Mesenchymal stem cell (in vitro differentiated cells and primary cell): ENCODE results near the gene RCAN3.
"Not testable (repeated sequence)": the region's sequence is repeated elsewhere in the genome, so short reads cannot be mapped to it uniquely, and the experiment has no call there.

Experiments
- DNase-seq: peaks from one replicate; pipeline ENCODE4 v3.0.0-alpha.2; 2013
- H2AFZ ChIP-seq: one replicate; pipeline ENCODE4 v1.6.1; 2013; ENCODE audit warnings: low read depth, mild to moderate bottlenecking, control low read depth, inconsistent platforms, low read length, moderate library complexity
- H2AK5ac ChIP-seq: 2 replicates; pipeline ENCODE4 v1.6.1; 2013; ENCODE audit warnings: low read length, moderate library complexity, mild to moderate bottlenecking, inconsistent platforms; ENCODE audit not compliant: severe bottlenecking
- H2BK120ac ChIP-seq: one replicate; pipeline ENCODE4 v1.6.1; 2013; ENCODE audit warnings: low read depth, mild to moderate bottlenecking, inconsistent platforms, low read length, moderate library complexity
- H2BK12ac ChIP-seq, 2 experiments: one replicate each; pipeline ENCODE4 v1.6.1; 2013; ENCODE audit warnings: inconsistent platforms in 2 of 2, low read length in 2 of 2, mild to moderate bottlenecking in 2 of 2, moderate library complexity in 2 of 2, control low read depth in 1 of 2
- H2BK15ac ChIP-seq: one replicate; pipeline ENCODE4 v1.6.1; 2013; ENCODE audit warnings: mild to moderate bottlenecking, low read depth, inconsistent platforms; ENCODE audit not compliant: poor library complexity, severe bottlenecking
- H2BK5ac ChIP-seq: 2 replicates; pipeline ENCODE4 v1.6.1; 2013; ENCODE audit warnings: low read depth, mild to moderate bottlenecking, low read length, control low read depth, inconsistent platforms; ENCODE audit not compliant: poor library complexity, severe bottlenecking
- H3K14ac ChIP-seq, 2 experiments: one replicate each; pipeline ENCODE4 v1.6.1; 2013; ENCODE audit warnings: inconsistent platforms in 2 of 2, low read length in 2 of 2, control low read depth in 1 of 2, mild to moderate bottlenecking in 1 of 2, moderate library complexity in 1 of 2
- H3K18ac ChIP-seq, 2 experiments: one replicate each; pipeline ENCODE4 v1.6.1; 2013; ENCODE audit warnings: inconsistent platforms in 2 of 2, low read length in 2 of 2, control low read depth in 1 of 2, low read depth in 1 of 2, mild to moderate bottlenecking in 1 of 2
- H3K23ac ChIP-seq, 2 experiments: one replicate each; pipeline ENCODE4 v1.6.1; 2013; ENCODE audit warnings: inconsistent platforms in 2 of 2, low read length in 2 of 2, mild to moderate bottlenecking in 2 of 2, moderate library complexity in 2 of 2, control low read depth in 1 of 2
- H3K27ac ChIP-seq: 2 replicates; pipeline ENCODE4 v1.5.1; 2013; ENCODE audit warnings: mild to moderate bottlenecking, moderate library complexity, low read length, control low read depth, inconsistent platforms; ENCODE audit not compliant: poor library complexity, severe bottlenecking
- H3K27me3 ChIP-seq, 2 experiments: 2 replicates each; pipeline versions ENCODE4 v1.6.1 to v1.7.0; 2013; ENCODE audit warnings: low read length in 2 of 2, mild to moderate bottlenecking in 2 of 2, moderate library complexity in 2 of 2, control low read depth in 1 of 2, inconsistent platforms in 1 of 2; ENCODE audit not compliant: control insufficient read depth in 1 of 2, insufficient read depth in 1 of 2
- H3K36me3 ChIP-seq, 2 experiments: 2 replicates each; pipeline versions ENCODE4 v1.6.1 to v1.7.0; 2013; ENCODE audit warnings: low read length in 2 of 2, control low read depth in 1 of 2, inconsistent platforms in 1 of 2, low read depth in 1 of 2, mild to moderate bottlenecking in 1 of 2; ENCODE audit not compliant: insufficient read depth in 2 of 2, control insufficient read depth in 1 of 2
- H3K4ac ChIP-seq, 2 experiments: one replicate each; pipeline ENCODE4 v1.6.1; 2013; ENCODE audit warnings: inconsistent platforms in 2 of 2, low read length in 2 of 2, mild to moderate bottlenecking in 2 of 2, moderate library complexity in 2 of 2, control low read depth in 1 of 2, low read depth in 1 of 2
- H3K4me1 ChIP-seq: 2 replicates; pipeline ENCODE4 v1.6.1; 2013; ENCODE audit warnings: low read depth, low read length, control low read depth; ENCODE audit not compliant: control insufficient read depth, insufficient read depth
- H3K4me2 ChIP-seq: 2 replicates; pipeline ENCODE4 v1.6.1; 2013; ENCODE audit warnings: low read length, mild to moderate bottlenecking, inconsistent platforms; ENCODE audit not compliant: poor library complexity, severe bottlenecking
- H3K4me3 ChIP-seq, 2 experiments: 2 replicates each; pipeline versions ENCODE4 v1.5.1 to v1.7.0; 2013; ENCODE audit warnings: low read length in 2 of 2, mild to moderate bottlenecking in 2 of 2, control low read depth in 1 of 2, low read depth in 1 of 2; ENCODE audit not compliant: insufficient read depth in 1 of 2
- H3K79me1 ChIP-seq: replicated peaks from 2 replicates; pipeline ENCODE4 v1.6.1; 2013; ENCODE audit warnings: mild to moderate bottlenecking, control low read depth, low read length, inconsistent platforms; ENCODE audit not compliant: poor library complexity, severe bottlenecking
- H3K9ac ChIP-seq: 2 replicates; pipeline ENCODE4 v1.7.0; 2013; ENCODE audit warnings: mild to moderate bottlenecking, low read length, moderate library complexity
- H3K9me3 ChIP-seq: 2 replicates; pipeline ENCODE4 v1.7.0; 2013; ENCODE audit warnings: mild to moderate bottlenecking, low read length; ENCODE audit not compliant: control insufficient read depth
- H4K8ac ChIP-seq: one replicate; pipeline ENCODE4 v1.6.1; 2013; ENCODE audit warnings: inconsistent platforms, mild to moderate bottlenecking, low read length, moderate library complexity
- H4K91ac ChIP-seq: one replicate; pipeline ENCODE4 v1.6.1; 2013; ENCODE audit warnings: mild to moderate bottlenecking, low read length, inconsistent platforms
- WGBS: methylation state at CpG from one replicate; pipeline ENCODE4 v1.1.7; 2013; ENCODE audit warnings: mixed read lengths; 5-methylcytosine and 5-hydroxymethylcytosine counted together

The RCAN3 gene

DNA sequence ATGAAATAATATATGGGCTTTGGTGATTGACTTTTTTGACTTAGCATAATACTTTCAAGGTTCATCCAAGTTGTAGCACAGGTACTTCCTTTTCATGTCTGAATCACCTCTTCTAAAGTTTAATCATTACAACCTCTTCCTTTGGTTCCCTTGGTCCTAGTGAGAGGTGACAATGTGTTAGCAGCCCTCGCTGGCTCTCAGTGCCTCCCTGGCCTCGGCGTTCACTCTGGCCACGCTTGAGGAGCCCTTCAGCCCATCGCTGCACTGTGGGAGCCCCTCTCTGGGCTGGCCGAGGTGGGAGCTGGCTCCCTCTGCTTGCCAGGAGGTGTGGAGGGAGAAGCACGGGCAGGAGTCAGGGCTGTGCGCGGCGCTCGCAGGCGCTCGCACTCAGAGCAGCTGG lies 13.0 kb upstream of the RCAN3 start:
- 87% methylated on average over 13 of the region's 13 CpGs for WGBS
- Histone ChIP-seq H3K9me3 (peaks cover 4% of the 10 kb centered on the region), H2BK15ac (no peak overlapping the region), H2AFZ (no peak overlapping the region), H3K36me3 (no peaks in the 10 kb centered on the region), H2AK5ac (no peak overlapping the region), H3K27me3 (peaks cover 28 to 31% of the 10 kb centered on the region in 2 experiments), H4K8ac (no peak overlapping the region), H3K9ac (no peak overlapping the region), H3K23ac (no peak overlapping the region), H3K14ac (peak overlapping the region in 1 of 2 experiments; percentile 80), H2BK120ac (no peak overlapping the region), H2BK5ac (no peak overlapping the region), H3K18ac (no peak overlapping the region), H3K4me3 (no peak overlapping the region), H3K79me1 (no peaks in the 10 kb centered on the region), H3K4ac (no peak overlapping the region), H3K27ac (no peak overlapping the region), H3K4me1 (no peaks in the 10 kb centered on the region), H4K91ac (no peak overlapping the region), H2BK12ac (no peak overlapping the region), H3K4me2 (no peak overlapping the region)
- no peak for DNase-seq

- no peak overlapping the region for H4K8ac ChIP-seq
- H2AK5ac ChIP-seq = no peak overlapping the region
- no peaks in the 10 kb centered on the region for H3K79me1 ChIP-seq
- H2BK5ac ChIP-seq = no peak overlapping the region
- H3K4me1 ChIP-seq = no peaks in the 10 kb centered on the region
- H3K4me3 ChIP-seq = no peak overlapping the region
- peaks cover 28 to 31% of the 10 kb centered on the region in 2 experiments for H3K27me3 ChIP-seq
- no peak overlapping the region for H3K27ac ChIP-seq
- peaks cover 4% of the 10 kb centered on the region for H3K9me3 ChIP-seq
- no peak overlapping the region for H3K9ac ChIP-seq
- H3K4me2 ChIP-seq = no peak overlapping the region
- H3K18ac ChIP-seq = no peak overlapping the region
- H2BK15ac ChIP-seq = no peak overlapping the region
- no peak overlapping the region for H2BK120ac ChIP-seq
- H4K91ac ChIP-seq = no peak overlapping the region
- H3K14ac ChIP-seq = no peak overlapping the region
- H3K36me3 ChIP-seq = no peaks in the 10 kb centered on the region
- H3K4ac ChIP-seq = no peak overlapping the region
- H3K23ac ChIP-seq = no peak overlapping the region
- no peak for DNase-seq
- H2BK12ac ChIP-seq = no peak overlapping the region
- whole genome bisulfite sequencing = 96% methylated on average over 18 of the region's 18 CpGs
- no peak overlapping the region for H2AFZ ChIP-seq
These were observed 12.4 kb upstream of the RCAN3 start for GRCh38 chr1:24490101-24490781.

GRCh38 chr1:24491577-24492360 lies 10.9 kb upstream of the RCAN3 start:
- H2AK5ac ChIP-seq = no peak overlapping the region
- H3K27ac ChIP-seq = no peak overlapping the region
- H3K14ac ChIP-seq = no peak overlapping the region
- no peaks in the 10 kb centered on the region for H3K4me1 ChIP-seq
- H3K9ac ChIP-seq = no peak overlapping the region
- H3K36me3 ChIP-seq = no peaks in the 10 kb centered on the region
- H3K79me1 ChIP-seq = no peaks in the 10 kb centered on the region
- no peak overlapping the region for H2BK120ac ChIP-seq
- WGBS = 77% methylated on average over 11 of the region's 15 CpGs
- no peak overlapping the region for H3K4me2 ChIP-seq
- no peak overlapping the region for H2BK15ac ChIP-seq
- peaks cover 7% of the 10 kb centered on the region for H3K9me3 ChIP-seq
- H3K18ac ChIP-seq = no peak overlapping the region
- H2AFZ ChIP-seq = no peak overlapping the region
- no peak overlapping the region for H4K8ac ChIP-seq
- H2BK5ac ChIP-seq = no peak overlapping the region
- H3K4ac ChIP-seq = no peak overlapping the region
- peak overlapping the region in 1 of 2 experiments; percentile 23 for H3K4me3 ChIP-seq
- H3K23ac ChIP-seq = no peak overlapping the region
- H3K27me3 ChIP-seq = peaks cover 32 to 34% of the 10 kb centered on the region in 2 experiments
- no peak overlapping the region for H4K91ac ChIP-seq
- DNase-seq = no peak
- H2BK12ac ChIP-seq = no peak overlapping the region

GRCh38 chr1:24492935-24493334 lies 9.7 kb upstream of the RCAN3 start:
- 90% methylated on average over 9 of the region's 9 CpGs for WGBS
- H3K27ac ChIP-seq, H3K23ac ChIP-seq, H2BK5ac ChIP-seq, H4K8ac ChIP-seq, DNase-seq, H3K14ac ChIP-seq, H2BK15ac ChIP-seq, H3K4me3 ChIP-seq, H2BK120ac ChIP-seq, H3K4ac ChIP-seq, H2AFZ ChIP-seq, H3K4me2 ChIP-seq, H3K9ac ChIP-seq, H3K9me3 ChIP-seq, H3K18ac ChIP-seq, H2BK12ac ChIP-seq, H4K91ac ChIP-seq, H2AK5ac ChIP-seq, H3K4me1 ChIP-seq, H3K79me1 ChIP-seq, H3K36me3 ChIP-seq: not testable (repeated sequence)
- peaks cover 28 to 34% of the 10 kb centered on the region in 2 experiments for H3K27me3 ChIP-seq
